ENCODE data around the gene ACVR1. TPM values are rescaled to one million over a fixed set of nuclear protein-coding genes. Genes with fewer than 3 reads are reported as not detected.

ACVR1 gene
- total and polyA plus RNA-seq, 3 experiments from 2014 or later: 9.5 to 18.3 (median 14.8) TPM

GRCh38 chr2:157777427-157777826 is 98.7 kb downstream of the ACVR1 start:
- ChIA-PET POLR2A (no interaction called here), CTCF (interaction anchor here (0.9 to 1.0 kb wide), 2 partner anchors 27 to 475 kb away, joined by 3 read pairs; no protein-coding TSS in a partner anchor)
- H3K4me3 ChIP-seq (ENCODE audit: low read length): no peak overlapping the region
- H3K27ac Mint-ChIP-seq: no peak overlapping the region
- H3K9me3 ChIP-seq (ENCODE audit: low read length): no peaks in the 10 kb centered on the region
- H3K4me3 Mint-ChIP-seq: no peak overlapping the region
- peaks cover 8 to 70% (median 13%) of the 10 kb centered on the region in 3 donors for H3K36me3 Mint-ChIP-seq
- peaks cover 5 to 13% (median 10%) of the 10 kb centered on the region in 3 donors for H3K4me1 Mint-ChIP-seq
- H3K9me3 Mint-ChIP-seq: no peaks in the 10 kb centered on the region
- peaks cover 7% of the 10 kb centered on the region for H3K4me1 ChIP-seq (ENCODE audit: insufficient read depth, low read length)
- peak in 4 of 5 donors; percentile 10 to 50 (median 19) for DNase-seq
- no peaks in the 10 kb centered on the region for H3K27me3 Mint-ChIP-seq
- peaks cover 23% of the 10 kb centered on the region for H3K36me3 ChIP-seq (ENCODE audit: insufficient read depth, low read length)
- no peak overlapping the region for H3K27ac ChIP-seq (ENCODE audit: low read depth, low read length)
- no peaks in the 10 kb centered on the region for H3K27me3 ChIP-seq (ENCODE audit: insufficient read depth, low read length, poor library complexity, severe bottlenecking)

GRCh38 chr2:157771234-157771633 is 104.9 kb downstream of the ACVR1 start:
- peaks cover 14% of the 10 kb centered on the region for H3K36me3 ChIP-seq (ENCODE audit: insufficient read depth, low read length)
- no peak overlapping the region for H3K4me3 Mint-ChIP-seq
- no peaks in the 10 kb centered on the region for H3K9me3 ChIP-seq (ENCODE audit: low read length)
- H3K36me3 Mint-ChIP-seq: peaks cover 5 to 85% (median 32%) of the 10 kb centered on the region in 3 donors
- no peaks in the 10 kb centered on the region for H3K4me1 Mint-ChIP-seq
- POLR2A ChIA-PET: no interaction called here
- H3K4me3 ChIP-seq (ENCODE audit: low read length): no peak overlapping the region
- no peak overlapping the region for H3K27ac Mint-ChIP-seq
- no peaks in the 10 kb centered on the region for H3K27me3 Mint-ChIP-seq
- H3K4me1 ChIP-seq (ENCODE audit: insufficient read depth, low read length): no peaks in the 10 kb centered on the region
- H3K27me3 ChIP-seq (ENCODE audit: insufficient read depth, low read length, poor library complexity, severe bottlenecking): no peaks in the 10 kb centered on the region
- CTCF ChIA-PET: no interaction called here
- H3K9me3 Mint-ChIP-seq: no peaks in the 10 kb centered on the region
- no peak overlapping the region for H3K27ac ChIP-seq (ENCODE audit: low read depth, low read length)
- no peak for DNase-seq

GRCh38 chr2:157769856-157770255 is 106.3 kb downstream of the ACVR1 start:
- DNase-seq: no peak
- H3K4me3 ChIP-seq (ENCODE audit: low read length): no peak overlapping the region
- H3K36me3 ChIP-seq (ENCODE audit: insufficient read depth, low read length): peaks cover 18% of the 10 kb centered on the region
- peaks cover 14 to 83% (median 38%) of the 10 kb centered on the region in 3 donors for H3K36me3 Mint-ChIP-seq
- ChIA-PET POLR2A (no interaction called here), CTCF (no interaction called here)
- H3K27me3 Mint-ChIP-seq: no peaks in the 10 kb centered on the region
- H3K4me1 ChIP-seq (ENCODE audit: insufficient read depth, low read length): no peaks in the 10 kb centered on the region
- no peak overlapping the region for H3K4me3 Mint-ChIP-seq
- H3K27ac Mint-ChIP-seq: no peak overlapping the region
- H3K9me3 ChIP-seq (ENCODE audit: low read length): no peaks in the 10 kb centered on the region
- H3K9me3 Mint-ChIP-seq: no peaks in the 10 kb centered on the region
- no peaks in the 10 kb centered on the region for H3K27me3 ChIP-seq (ENCODE audit: insufficient read depth, low read length, poor library complexity, severe bottlenecking)
- H3K4me1 Mint-ChIP-seq: no peaks in the 10 kb centered on the region
- H3K27ac ChIP-seq (ENCODE audit: low read depth, low read length): no peak overlapping the region

GRCh38 chr2:157764386-157764785 is 111.7 kb downstream of the ACVR1 start:
- peaks cover 15% of the 10 kb centered on the region for H3K36me3 ChIP-seq (ENCODE audit: insufficient read depth, low read length)
- Mint-ChIP-seq H3K36me3 (peaks cover 18 to 71% (median 37%) of the 10 kb centered on the region in 3 donors), H3K27ac (no peak overlapping the region), H3K27me3 (no peaks in the 10 kb centered on the region), H3K4me3 (no peak overlapping the region), H3K4me1 (no peaks in the 10 kb centered on the region), H3K9me3 (no peaks in the 10 kb centered on the region)
- no peak overlapping the region for H3K4me3 ChIP-seq (ENCODE audit: low read length)
- H3K4me1 ChIP-seq (ENCODE audit: insufficient read depth, low read length): no peaks in the 10 kb centered on the region
- POLR2A ChIA-PET: no interaction called here
- DNase-seq: no peak
- no peaks in the 10 kb centered on the region for H3K27me3 ChIP-seq (ENCODE audit: insufficient read depth, low read length, poor library complexity, severe bottlenecking)
- CTCF ChIA-PET: no interaction called here
- no peaks in the 10 kb centered on the region for H3K9me3 ChIP-seq (ENCODE audit: low read length)
- no peak overlapping the region for H3K27ac ChIP-seq (ENCODE audit: low read depth, low read length)

GRCh38 chr2:157761520-157761919 is 114.6 kb downstream of the ACVR1 start:
- Histone ChIP-seq H3K27me3 (ENCODE audit: insufficient read depth, low read length, poor library complexity, severe bottlenecking) (no peaks in the 10 kb centered on the region), H3K9me3 (ENCODE audit: low read length) (no peaks in the 10 kb centered on the region), H3K4me3 (ENCODE audit: low read length) (no peak overlapping the region), H3K27ac (ENCODE audit: low read depth, low read length) (no peak overlapping the region), H3K4me1 (ENCODE audit: insufficient read depth, low read length) (no peaks in the 10 kb centered on the region), H3K36me3 (ENCODE audit: insufficient read depth, low read length) (peaks cover 14% of the 10 kb centered on the region)
- no peak overlapping the region for H3K4me3 Mint-ChIP-seq
- H3K9me3 Mint-ChIP-seq: peaks cover 0 to 11% (median 8%) of the 10 kb centered on the region in 5 donors
- no peak overlapping the region for H3K27ac Mint-ChIP-seq
- no peak for DNase-seq
- no peaks in the 10 kb centered on the region for H3K27me3 Mint-ChIP-seq
- POLR2A ChIA-PET: no interaction called here
- CTCF ChIA-PET: no interaction called here
- peaks cover 45 to 74% (median 45%) of the 10 kb centered on the region in 3 donors for H3K36me3 Mint-ChIP-seq
- no peaks in the 10 kb centered on the region for H3K4me1 Mint-ChIP-seq

GRCh38 chr2:157760949-157761348 is 115.2 kb downstream of the ACVR1 start:
- no peak overlapping the region for H3K4me3 Mint-ChIP-seq
- no peaks in the 10 kb centered on the region for H3K4me1 Mint-ChIP-seq
- no peaks in the 10 kb centered on the region for H3K27me3 ChIP-seq (ENCODE audit: insufficient read depth, low read length, poor library complexity, severe bottlenecking)
- DNase-seq: no peak
- H3K9me3 Mint-ChIP-seq: peaks cover 0 to 17% (median 9%) of the 10 kb centered on the region in 5 donors
- no peak overlapping the region for H3K27ac ChIP-seq (ENCODE audit: low read depth, low read length)
- peaks cover 14% of the 10 kb centered on the region for H3K36me3 ChIP-seq (ENCODE audit: insufficient read depth, low read length)
- H3K9me3 ChIP-seq (ENCODE audit: low read length): no peaks in the 10 kb centered on the region
- CTCF ChIA-PET: no interaction called here
- H3K4me1 ChIP-seq (ENCODE audit: insufficient read depth, low read length): no peaks in the 10 kb centered on the region
- no peak overlapping the region for H3K27ac Mint-ChIP-seq
- peaks cover 47 to 75% (median 50%) of the 10 kb centered on the region in 3 donors for H3K36me3 Mint-ChIP-seq
- POLR2A ChIA-PET: no interaction called here
- no peak overlapping the region for H3K4me3 ChIP-seq (ENCODE audit: low read length)
- no peaks in the 10 kb centered on the region for H3K27me3 Mint-ChIP-seq

GRCh38 chr2:157759855-157760254 is 116.3 kb downstream of the ACVR1 start:
- no peak overlapping the region for H3K4me3 Mint-ChIP-seq
- Histone ChIP-seq H3K4me3 (ENCODE audit: low read length) (no peak overlapping the region), H3K27me3 (ENCODE audit: insufficient read depth, low read length, poor library complexity, severe bottlenecking) (no peaks in the 10 kb centered on the region), H3K27ac (ENCODE audit: low read depth, low read length) (no peak overlapping the region), H3K4me1 (ENCODE audit: insufficient read depth, low read length) (no peaks in the 10 kb centered on the region), H3K36me3 (ENCODE audit: insufficient read depth, low read length) (peaks cover 5% of the 10 kb centered on the region), H3K9me3 (ENCODE audit: low read length) (no peaks in the 10 kb centered on the region)
- H3K27ac Mint-ChIP-seq: no peak overlapping the region
- peaks cover 0 to 19% (median 11%) of the 10 kb centered on the region in 5 donors for H3K9me3 Mint-ChIP-seq
- DNase-seq: no peak
- ChIA-PET POLR2A (no interaction called here), CTCF (no interaction called here)
- H3K4me1 Mint-ChIP-seq: no peaks in the 10 kb centered on the region
- H3K27me3 Mint-ChIP-seq: no peaks in the 10 kb centered on the region
- peaks cover 49 to 77% (median 52%) of the 10 kb centered on the region in 3 donors for H3K36me3 Mint-ChIP-seq

- ChIA-PET POLR2A (no interaction called here), CTCF (no interaction called here)
- no peaks in the 10 kb centered on the region for H3K4me1 ChIP-seq (ENCODE audit: insufficient read depth, low read length)
- no peak overlapping the region for H3K27ac ChIP-seq (ENCODE audit: low read depth, low read length)
- Mint-ChIP-seq H3K27me3 (no peaks in the 10 kb centered on the region), H3K4me1 (peaks cover 0 to 6% (median 0%) of the 10 kb centered on the region in 3 donors), H3K4me3 (no peak overlapping the region), H3K27ac (no peak overlapping the region), H3K36me3 (peaks cover 51 to 82% (median 57%) of the 10 kb centered on the region in 3 donors), H3K9me3 (peaks cover 0 to 19% (median 11%) of the 10 kb centered on the region in 5 donors)
- no peak overlapping the region for H3K4me3 ChIP-seq (ENCODE audit: low read length)
- no peaks in the 10 kb centered on the region for H3K27me3 ChIP-seq (ENCODE audit: insufficient read depth, low read length, poor library complexity, severe bottlenecking)
- no peaks in the 10 kb centered on the region for H3K9me3 ChIP-seq (ENCODE audit: low read length)
- peaks cover 5% of the 10 kb centered on the region for H3K36me3 ChIP-seq (ENCODE audit: insufficient read depth, low read length)
- DNase-seq: no peak
Measured at GRCh38 chr2:157758586-157758985, 117.5 kb downstream of the ACVR1 start.

GRCh38 chr2:157757500-157757899 is 118.6 kb downstream of the ACVR1 start:
- Mint-ChIP-seq H3K9me3 (peaks cover 0 to 19% (median 11%) of the 10 kb centered on the region in 5 donors), H3K4me1 (peaks cover 0 to 8% (median 0%) of the 10 kb centered on the region in 3 donors), H3K4me3 (no peak overlapping the region), H3K36me3 (peaks cover 56 to 84% (median 57%) of the 10 kb centered on the region in 3 donors), H3K27me3 (no peaks in the 10 kb centered on the region), H3K27ac (no peak overlapping the region)
- no peak for DNase-seq
- H3K4me3 ChIP-seq (ENCODE audit: low read length): no peak overlapping the region
- H3K36me3 ChIP-seq (ENCODE audit: insufficient read depth, low read length): peaks cover 5% of the 10 kb centered on the region
- POLR2A ChIA-PET: no interaction called here
- H3K9me3 ChIP-seq (ENCODE audit: low read length): no peaks in the 10 kb centered on the region
- H3K27ac ChIP-seq (ENCODE audit: low read depth, low read length): no peak overlapping the region
- CTCF ChIA-PET: no interaction called here
- no peaks in the 10 kb centered on the region for H3K27me3 ChIP-seq (ENCODE audit: insufficient read depth, low read length, poor library complexity, severe bottlenecking)
- H3K4me1 ChIP-seq (ENCODE audit: insufficient read depth, low read length): no peaks in the 10 kb centered on the region
